ENCODE data around the gene FOXK2. TPM values are rescaled to one million over a fixed set of nuclear protein-coding genes. Genes with fewer than 3 reads are reported as not detected.
A peak's percentile ranks its signal among the peaks of the same experiment; 100 is the strongest.

Gene FOXK2
- total RNA-seq, 1 donor from 2014 or later, result 64.3 TPM

DNA sequence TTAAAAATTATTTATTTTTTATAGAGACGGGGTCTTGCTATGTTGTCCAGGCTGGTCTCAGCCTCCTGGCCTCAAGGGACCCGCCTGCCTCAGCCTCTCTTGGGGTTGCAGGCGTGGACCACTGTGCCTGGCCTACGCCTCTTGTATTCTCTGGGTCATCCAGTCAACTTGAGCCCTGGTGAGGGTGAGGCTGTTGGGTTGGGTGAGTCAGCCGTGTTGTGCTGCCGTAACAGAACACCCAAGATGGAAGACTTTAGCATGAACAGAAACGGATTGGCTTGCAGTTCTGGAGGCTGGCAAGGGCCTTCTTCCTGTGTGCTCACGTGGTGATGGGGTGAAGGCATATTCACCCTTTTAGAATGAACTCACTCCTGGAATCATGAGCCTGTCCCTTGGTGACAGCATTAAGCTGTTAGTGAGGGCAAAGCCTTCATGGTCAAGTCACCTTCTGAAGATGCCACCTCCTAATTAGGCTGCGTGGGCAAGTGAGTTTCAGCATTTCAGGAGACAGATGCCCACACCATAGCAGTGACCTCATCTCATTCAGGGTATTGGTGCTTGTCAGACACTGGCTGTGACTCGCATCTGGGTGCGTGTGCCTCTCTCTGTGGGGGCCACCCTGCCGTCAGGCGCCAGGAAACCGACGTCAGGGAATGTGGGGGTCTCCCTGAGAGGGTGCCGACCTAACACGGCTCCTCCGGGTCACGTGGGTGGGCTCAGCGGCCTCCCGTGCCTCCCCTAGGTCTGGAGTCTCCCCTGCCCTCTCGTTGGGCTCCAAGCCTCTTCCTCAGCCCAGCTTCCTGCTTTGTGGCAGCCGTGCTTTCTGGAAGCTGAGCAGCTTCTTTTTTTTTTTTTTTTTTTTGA is 79.0 kb downstream of the FOXK2 start:
- H3K9me3 Mint-ChIP-seq (ENCODE audit: unreplicated experiment), result no peaks in the 10 kb centered on the region
- H3K36me3 Mint-ChIP-seq (ENCODE audit: low read depth, unreplicated experiment), result peaks cover 39% of the 10 kb centered on the region
- H3K4me3 Mint-ChIP-seq (ENCODE audit: unreplicated experiment), result no peak overlapping the region
- DNase-seq (ENCODE audit: low spot score), result no peak
- peaks cover 22% of the 10 kb centered on the region for H3K4me1 Mint-ChIP-seq (ENCODE audit: unreplicated experiment)
- peaks cover 15% of the 10 kb centered on the region for H3K27me3 Mint-ChIP-seq (ENCODE audit: unreplicated experiment)
- peak overlapping the region; percentile 18 for H3K27ac Mint-ChIP-seq (ENCODE audit: unreplicated experiment)
- TF ChIP-seq, protein P1, sequence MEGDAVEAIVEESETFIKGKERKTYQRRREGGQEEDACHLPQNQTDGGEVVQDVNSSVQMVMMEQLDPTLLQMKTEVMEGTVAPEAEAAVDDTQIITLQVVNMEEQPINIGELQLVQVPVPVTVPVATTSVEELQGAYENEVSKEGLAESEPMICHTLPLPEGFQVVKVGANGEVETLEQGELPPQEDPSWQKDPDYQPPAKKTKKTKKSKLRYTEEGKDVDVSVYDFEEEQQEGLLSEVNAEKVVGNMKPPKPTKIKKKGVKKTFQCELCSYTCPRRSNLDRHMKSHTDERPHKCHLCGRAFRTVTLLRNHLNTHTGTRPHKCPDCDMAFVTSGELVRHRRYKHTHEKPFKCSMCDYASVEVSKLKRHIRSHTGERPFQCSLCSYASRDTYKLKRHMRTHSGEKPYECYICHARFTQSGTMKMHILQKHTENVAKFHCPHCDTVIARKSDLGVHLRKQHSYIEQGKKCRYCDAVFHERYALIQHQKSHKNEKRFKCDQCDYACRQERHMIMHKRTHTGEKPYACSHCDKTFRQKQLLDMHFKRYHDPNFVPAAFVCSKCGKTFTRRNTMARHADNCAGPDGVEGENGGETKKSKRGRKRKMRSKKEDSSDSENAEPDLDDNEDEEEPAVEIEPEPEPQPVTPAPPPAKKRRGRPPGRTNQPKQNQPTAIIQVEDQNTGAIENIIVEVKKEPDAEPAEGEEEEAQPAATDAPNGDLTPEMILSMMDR (IDR thresholded peaks at IDR 0.05; ENCODE audit: unreplicated experiment), result no peak

DNA sequence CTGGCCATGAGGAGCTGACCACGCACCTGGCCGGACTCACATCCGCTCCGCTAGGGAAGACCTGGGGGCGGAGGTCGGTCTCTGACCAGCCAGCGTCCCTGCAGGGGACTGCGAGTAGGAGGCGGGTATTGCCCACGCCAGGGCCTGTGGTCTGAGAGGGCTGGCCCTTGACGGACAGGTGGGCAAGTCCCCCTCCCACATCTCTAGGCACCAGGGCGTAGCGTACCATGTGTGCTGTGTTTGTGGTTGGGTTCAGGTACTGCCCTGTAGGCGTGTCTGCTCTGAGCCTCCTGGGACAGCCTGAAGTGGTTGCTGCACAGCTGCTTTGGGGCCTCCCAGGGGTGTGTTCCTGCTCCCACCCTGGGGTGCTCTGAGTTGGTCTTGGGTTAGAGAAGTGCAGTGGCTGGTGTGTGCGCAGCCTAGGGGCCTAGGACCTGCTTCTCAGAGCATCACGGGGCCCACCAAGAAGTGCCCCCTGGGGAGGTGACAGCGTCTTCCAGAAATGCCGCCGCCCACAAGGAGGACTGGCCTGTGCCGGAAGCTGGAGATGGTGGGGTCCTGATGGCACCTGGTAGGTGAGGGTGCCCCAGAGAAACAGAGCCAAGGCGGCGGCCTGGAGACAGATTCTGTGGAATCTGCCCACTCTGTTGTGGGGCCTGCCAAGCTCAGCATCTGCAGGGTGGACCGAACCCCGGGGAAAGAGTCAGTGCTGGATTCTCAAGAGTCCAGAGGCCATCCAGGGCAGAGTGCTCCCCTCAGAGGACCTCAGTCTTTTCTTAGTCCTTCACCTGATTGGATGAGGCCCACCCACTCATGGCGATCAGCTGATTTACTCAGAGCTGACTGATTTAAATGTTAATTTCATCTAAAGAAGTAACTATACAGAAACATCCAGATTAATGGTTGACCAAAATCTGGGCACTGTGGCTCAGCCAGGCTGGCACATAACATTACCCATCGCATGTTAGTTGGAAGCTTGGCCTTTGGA is 80.4 kb downstream of the FOXK2 start:
- H3K4me1 Mint-ChIP-seq (ENCODE audit: unreplicated experiment), result peaks cover 23% of the 10 kb centered on the region
- TF ChIP-seq, protein P1 (IDR thresholded peaks at IDR 0.05; ENCODE audit: unreplicated experiment), result no peak
- peaks cover 50% of the 10 kb centered on the region for H3K36me3 Mint-ChIP-seq (ENCODE audit: low read depth, unreplicated experiment)
- no peak overlapping the region for H3K27ac Mint-ChIP-seq (ENCODE audit: unreplicated experiment)
- no peak overlapping the region for H3K4me3 Mint-ChIP-seq (ENCODE audit: unreplicated experiment)
- H3K27me3 Mint-ChIP-seq (ENCODE audit: unreplicated experiment), result peaks cover 15% of the 10 kb centered on the region
- no peaks in the 10 kb centered on the region for H3K9me3 Mint-ChIP-seq (ENCODE audit: unreplicated experiment)
- DNase-seq (ENCODE audit: low spot score), result no peak

DNA sequence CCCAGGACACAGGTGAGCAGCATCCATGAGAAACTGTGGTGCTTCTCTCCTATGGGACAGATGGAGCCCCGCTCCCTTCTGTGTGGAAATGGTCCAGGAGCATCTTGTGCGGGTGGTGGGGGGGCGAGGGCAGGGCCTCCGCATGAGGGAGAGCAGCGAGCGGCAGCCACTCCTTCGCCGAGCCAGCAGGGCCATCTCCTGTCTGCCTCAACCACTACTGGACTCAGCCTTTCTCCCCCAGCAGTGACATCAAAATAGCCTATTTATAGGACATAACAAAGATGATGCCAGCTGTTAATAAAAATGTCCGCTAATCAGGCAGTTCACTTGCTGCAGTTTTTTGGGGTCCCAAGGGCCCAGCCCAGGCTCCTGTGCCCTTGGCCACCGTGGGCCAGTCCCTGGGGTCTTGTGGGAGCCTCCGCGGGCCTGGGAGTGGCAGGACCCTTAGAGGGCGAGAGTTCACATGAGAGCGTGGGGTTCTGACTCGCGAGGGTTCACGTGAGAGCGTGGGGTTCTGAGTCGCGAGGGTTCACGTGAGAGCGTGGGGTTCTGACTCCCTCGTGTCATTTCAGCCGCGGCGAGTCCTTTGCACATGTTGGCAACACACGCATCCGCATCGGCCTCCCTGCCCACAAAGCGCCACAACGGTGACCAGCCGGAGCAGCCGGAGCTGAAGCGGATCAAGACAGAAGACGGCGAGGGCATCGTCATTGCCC is 81.4 kb downstream of the FOXK2 start:
- Mint-ChIP-seq H3K27me3 (ENCODE audit: unreplicated experiment) (peaks cover 15% of the 10 kb centered on the region), H3K36me3 (ENCODE audit: low read depth, unreplicated experiment) (peaks cover 59% of the 10 kb centered on the region), H3K27ac (ENCODE audit: unreplicated experiment) (no peak overlapping the region), H3K4me3 (ENCODE audit: unreplicated experiment) (peak overlapping the region; percentile 56), H3K9me3 (ENCODE audit: unreplicated experiment) (no peaks in the 10 kb centered on the region), H3K4me1 (ENCODE audit: unreplicated experiment) (peaks cover 23% of the 10 kb centered on the region)
- TF ChIP-seq, protein P1 (IDR thresholded peaks at IDR 0.05; ENCODE audit: unreplicated experiment), result no peak
- DNase-seq (ENCODE audit: low spot score), result no peak

DNA sequence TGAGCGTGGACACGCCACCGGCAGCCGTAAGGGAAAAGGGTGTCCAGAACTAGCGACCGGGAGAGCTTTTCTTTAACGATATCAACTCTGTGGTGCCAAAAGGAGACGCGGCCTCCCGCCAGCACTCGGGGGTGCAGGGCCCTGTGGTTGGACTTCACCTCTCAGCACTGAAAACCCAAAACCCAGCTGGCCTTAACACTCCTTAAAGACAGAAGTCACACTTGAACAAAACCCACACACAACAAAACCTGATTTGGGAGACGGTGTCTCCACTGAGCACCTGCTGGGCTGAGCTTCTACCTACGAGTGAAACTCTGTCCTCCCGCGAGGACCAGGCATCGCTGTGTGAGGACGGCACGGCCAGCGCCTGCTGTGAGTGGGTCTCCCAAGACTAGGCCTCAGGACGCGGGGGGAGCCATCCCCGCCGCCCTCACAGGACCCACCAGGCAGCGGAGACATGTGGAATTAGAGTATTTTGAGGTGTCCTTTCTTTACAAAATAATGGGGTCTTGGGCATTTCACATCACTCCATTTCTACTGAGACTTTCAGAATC is 82.0 kb downstream of the FOXK2 start:
- no peaks in the 10 kb centered on the region for H3K9me3 Mint-ChIP-seq (ENCODE audit: unreplicated experiment)
- H3K36me3 Mint-ChIP-seq (ENCODE audit: low read depth, unreplicated experiment), result peaks cover 54% of the 10 kb centered on the region
- peaks cover 23% of the 10 kb centered on the region for H3K4me1 Mint-ChIP-seq (ENCODE audit: unreplicated experiment)
- peak overlapping the region; percentile 78 for H3K4me3 Mint-ChIP-seq (ENCODE audit: unreplicated experiment)
- no peak for DNase-seq (ENCODE audit: low spot score)
- peak overlapping the region; percentile 61 for H3K27ac Mint-ChIP-seq (ENCODE audit: unreplicated experiment)
- peaks cover 15% of the 10 kb centered on the region for H3K27me3 Mint-ChIP-seq (ENCODE audit: unreplicated experiment)
- TF ChIP-seq, protein P1 (IDR thresholded peaks at IDR 0.05; ENCODE audit: unreplicated experiment), result no peak
